AG10803 (cell line): ENCODE measurements around the gene ZFHX3.

ENCODE experiments used
- DNase-seq: peaks from one replicate; pipeline ENCODE4 v3.0.0; 2010; ENCODE audit warnings: low read depth
- H3K4me3 ChIP-seq: 2 replicates; pipeline ENCODE4 v1.5.1; 2011; ENCODE audit warnings: mild to moderate bottlenecking, low read length, control low read depth
- CTCF ChIP-seq: conservative IDR thresholded peaks from 2 replicates; pipeline ENCODE4 v1.5.1; 2011; ENCODE audit warnings: mild to moderate bottlenecking, low read length, control low read depth, inconsistent platforms

The ZFHX3 gene

GRCh38 chr16:73047536-73048291 lies at the start of gene ZFHX3:
Gene ZFHX3 (minus strand): TSS chr16:73048128. CDS start chr16:72960145, 87,983 bp downstream.
- peak within 1 kb of the TSS; percentile 89 for H3K4me3 ChIP-seq
- peak; percentile 73 for DNase-seq
- peak; percentile 15; the same call in 1 of the 2 replicates for TF ChIP-seq CTCF

GRCh38 chr16:73096510-73096909 lies 48.6 kb upstream of the ZFHX3 start:
- TF ChIP-seq CTCF = no peak

GRCh38 chr16:73095885-73096421 lies 48.0 kb upstream of the ZFHX3 start:
- no peak for TF ChIP-seq CTCF
- H3K4me3 ChIP-seq = no peak overlapping the region
- DNase-seq = no peak

More at GRCh38 chr16:73096510-73096909, 48.6 kb upstream of the ZFHX3 start:
- H3K4me3 ChIP-seq = no peak overlapping the region
- no peak for DNase-seq

GRCh38 chr16:73095142-73095820 lies 47.4 kb upstream of the ZFHX3 start:
- DNase-seq = no peak
- no peak for TF ChIP-seq CTCF
- no peak overlapping the region for H3K4me3 ChIP-seq

GRCh38 chr16:73094371-73094770 lies 46.4 kb upstream of the ZFHX3 start:
- no peak for TF ChIP-seq CTCF
- H3K4me3 ChIP-seq = no peak overlapping the region

GRCh38 chr16:73093146-73094144 lies 45.5 kb upstream of the ZFHX3 start:
- TF ChIP-seq CTCF = no peak
- DNase-seq = no peak
- no peak overlapping the region for H3K4me3 ChIP-seq

More at GRCh38 chr16:73094371-73094770, 46.4 kb upstream of the ZFHX3 start:
- DNase-seq = no peak
